ENCODE data around the gene SENP5. TPM values are rescaled to one million over a fixed set of nuclear protein-coding genes. Genes with fewer than 3 reads are reported as not detected.

SENP5 gene
- total and polyA plus RNA-seq, 2 donors from 2014 or later = 5.8 to 27.5 TPM

DNA sequence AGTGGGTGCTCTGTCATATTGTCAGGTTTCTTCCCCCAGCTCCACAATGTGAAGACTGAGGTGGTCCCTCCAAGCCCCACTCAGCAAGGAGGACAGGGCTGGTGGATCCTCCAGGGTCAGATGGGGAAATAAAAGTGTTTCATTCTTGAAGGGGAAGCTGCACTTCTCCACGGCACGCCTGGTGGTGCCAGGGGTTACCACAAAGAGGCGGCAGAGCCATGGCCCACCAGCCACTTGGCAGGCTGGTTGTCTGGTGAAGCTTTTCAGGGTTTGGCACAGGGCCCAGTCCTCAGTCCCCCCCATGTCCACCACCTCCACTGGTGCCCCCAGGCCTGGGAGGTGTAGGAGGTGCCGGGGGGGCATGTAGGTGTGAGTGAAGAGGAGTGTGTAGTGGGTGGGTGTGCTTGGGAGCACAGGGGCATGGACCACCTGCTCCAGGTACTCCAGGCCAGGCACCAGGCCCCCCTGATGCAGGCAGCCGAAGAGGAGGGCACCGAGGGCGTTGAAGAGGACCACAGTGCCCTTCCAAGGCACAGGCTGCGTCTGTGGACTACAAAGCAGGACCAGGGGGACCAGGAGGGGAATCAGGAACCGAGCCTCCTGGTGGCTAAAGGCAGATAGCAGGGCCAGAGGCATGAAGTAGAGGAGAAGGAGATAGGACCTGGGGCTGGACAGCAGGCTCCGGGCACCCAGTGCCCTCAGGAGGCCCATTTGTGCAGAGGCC is 79.6 kb downstream of the SENP5 start:
- Histone ChIP-seq H3K36me3 (ENCODE audit: control insufficient read depth in 2 of 3, insufficient read depth in 3 of 3, low read length in 3 of 3) (no peaks in the 10 kb centered on the region), H3K9ac (ENCODE audit: low read length in 3 of 3) (no peak overlapping the region), H3K27me3 (ENCODE audit: control insufficient read depth, insufficient read depth, low read length) (no peaks in the 10 kb centered on the region), H3K9me3 (ENCODE audit: control insufficient read depth in 2 of 3, insufficient read depth in 1 of 3, low read length in 3 of 3) (no peaks in the 10 kb centered on the region), H3K4me3 (ENCODE audit: low read length in 3 of 3) (no peak overlapping the region), H3K4me1 (ENCODE audit: control insufficient read depth in 2 of 3, insufficient read depth in 2 of 3, low read depth in 1 of 3, low read length in 3 of 3) (peaks cover 0 to 9% (median 7%) of the 10 kb centered on the region in 3 donors), H3K27ac (ENCODE audit: low read depth in 2 of 2, low read length in 2 of 2) (no peak overlapping the region)
- DNase-seq = no peak
- intact Hi-C loops (cut with DNase I) = no loop called here
- FAIRE-seq = no peak
- no peak for TF ChIP-seq CTCF (IDR thresholded peaks at IDR 0.05; ENCODE audit: borderline replicate concordance, extremely low read depth, insufficient read depth)

DNA sequence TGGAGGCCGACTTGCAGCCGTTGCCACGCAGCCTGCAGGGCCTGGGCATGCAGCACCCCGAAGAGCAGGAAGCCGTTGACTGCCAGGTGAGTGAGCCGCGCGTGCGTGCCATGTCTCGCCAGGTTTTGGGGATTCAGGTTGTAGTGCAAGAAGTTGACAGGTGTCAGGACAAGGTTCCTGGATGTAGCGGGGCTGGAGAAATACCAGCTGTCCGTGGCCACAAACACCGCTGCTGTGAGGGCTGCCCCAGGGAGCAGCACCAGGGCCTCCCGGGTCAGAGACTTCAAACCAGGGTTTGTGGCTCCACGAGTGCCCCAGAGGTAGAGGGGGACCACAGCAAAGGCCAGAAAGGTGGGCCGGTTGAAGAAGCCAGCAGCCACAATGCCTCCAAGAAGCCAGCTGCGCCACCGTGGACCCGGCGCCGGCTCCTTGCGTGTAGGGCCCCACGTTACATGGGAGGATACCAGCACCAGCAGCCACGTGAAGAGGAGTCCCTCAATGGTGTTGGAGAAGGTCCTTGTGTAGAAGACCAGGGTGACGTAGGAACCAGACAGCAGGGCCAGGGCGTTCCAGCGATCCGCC is 80.2 kb downstream of the SENP5 start:
- H3K9me3 ChIP-seq (ENCODE audit: control insufficient read depth in 2 of 3, insufficient read depth in 1 of 3, low read length in 3 of 3) = no peaks in the 10 kb centered on the region
- DNase-seq = no peak

DNA sequence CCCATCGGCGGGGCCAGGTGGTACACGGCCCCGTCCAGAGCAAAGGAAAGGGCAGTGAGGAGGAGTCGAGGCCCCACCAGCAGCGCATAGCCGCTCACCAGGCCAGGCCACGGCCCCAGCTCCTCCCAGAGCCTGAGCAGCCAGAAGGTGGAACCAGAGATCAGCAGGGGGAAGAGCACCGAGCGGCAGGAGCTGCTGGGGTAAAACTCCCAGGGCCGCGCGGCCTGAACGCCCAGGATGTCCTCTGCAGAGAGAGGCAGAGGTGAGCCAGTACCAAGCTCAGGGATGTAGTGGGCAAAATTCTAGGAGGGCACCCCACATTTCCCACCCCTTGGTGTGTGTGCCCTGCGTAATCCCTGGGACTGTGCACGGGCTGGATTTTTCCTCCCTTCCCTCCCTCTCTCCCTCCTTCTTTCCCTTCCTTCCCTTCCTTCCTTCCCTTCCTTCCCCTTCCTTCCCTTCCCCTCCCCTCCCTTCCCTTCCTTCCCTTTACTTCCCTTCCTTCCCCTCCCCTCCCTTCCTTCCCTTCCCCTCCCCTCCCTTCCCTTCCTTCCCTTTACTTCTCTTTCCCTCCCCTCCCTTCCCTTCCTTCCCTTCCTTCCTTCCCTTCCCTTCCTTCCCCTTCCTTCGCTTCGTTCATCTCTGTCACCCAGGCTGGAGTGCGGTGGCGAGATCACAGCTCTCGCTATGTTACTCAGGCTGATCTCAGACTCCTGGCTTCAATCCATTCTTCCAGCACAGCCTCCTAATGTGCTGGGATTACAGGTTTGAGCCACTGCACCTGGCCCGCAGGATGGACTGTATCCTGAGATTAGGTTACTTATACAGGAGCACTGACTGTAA is 80.9 kb downstream of the SENP5 start:
- peak in 3 of 5 donors; percentile 18 to 72 (median 49) for DNase-seq
- no peak for FAIRE-seq
- no peak for TF ChIP-seq CTCF (IDR thresholded peaks at IDR 0.05; ENCODE audit: borderline replicate concordance, extremely low read depth, insufficient read depth)
- no peaks in the 10 kb centered on the region for H3K27me3 ChIP-seq (ENCODE audit: control insufficient read depth, insufficient read depth, low read length)
- intact Hi-C loops (cut with DNase I) = no loop called here
- H3K36me3 ChIP-seq (ENCODE audit: control insufficient read depth in 2 of 3, insufficient read depth in 3 of 3, low read length in 3 of 3) = no peaks in the 10 kb centered on the region
- H3K9ac ChIP-seq (ENCODE audit: low read length in 3 of 3) = no peak overlapping the region
- peaks cover 0 to 2% (median 1%) of the 10 kb centered on the region in 3 donors for H3K4me1 ChIP-seq (ENCODE audit: control insufficient read depth in 2 of 3, insufficient read depth in 2 of 3, low read depth in 1 of 3, low read length in 3 of 3)
- H3K27ac ChIP-seq (ENCODE audit: low read depth in 2 of 2, low read length in 2 of 2) = no peak overlapping the region
- no peak overlapping the region for H3K4me3 ChIP-seq (ENCODE audit: low read length in 3 of 3)
- H3K9me3 ChIP-seq (ENCODE audit: control insufficient read depth in 2 of 3, insufficient read depth in 1 of 3, low read length in 3 of 3) = no peaks in the 10 kb centered on the region

More for the DNA sequence above, 80.2 kb downstream of the SENP5 start:
- no peak overlapping the region for H3K9ac ChIP-seq (ENCODE audit: low read length in 3 of 3)
- no peaks in the 10 kb centered on the region for H3K27me3 ChIP-seq (ENCODE audit: control insufficient read depth, insufficient read depth, low read length)
- FAIRE-seq = no peak
- no peak for TF ChIP-seq CTCF (IDR thresholded peaks at IDR 0.05; ENCODE audit: borderline replicate concordance, extremely low read depth, insufficient read depth)
- no peak overlapping the region for H3K4me3 ChIP-seq (ENCODE audit: low read length in 3 of 3)
- H3K4me1 ChIP-seq (ENCODE audit: control insufficient read depth in 2 of 3, insufficient read depth in 2 of 3, low read depth in 1 of 3, low read length in 3 of 3) = peaks cover 0 to 9% (median 7%) of the 10 kb centered on the region in 3 donors
- no peak overlapping the region for H3K27ac ChIP-seq (ENCODE audit: low read depth in 2 of 2, low read length in 2 of 2)
- H3K36me3 ChIP-seq (ENCODE audit: control insufficient read depth in 2 of 3, insufficient read depth in 3 of 3, low read length in 3 of 3) = no peaks in the 10 kb centered on the region
- intact Hi-C loops (cut with DNase I) = no loop called here

All from kidney (tissue), 14 donors.